Loucy (cell line): ENCODE data around the gene SHISAL2A.

Source experiments
- CTCF ChIP-seq: fragments of 200-600 bp; sonication (generic); conservative IDR thresholded peaks from 2 replicates; pipeline ENCODE4 v1.5.1; 2014; ENCODE audit warnings: mild to moderate bottlenecking, antibody characterized with exemption, low read length
- EZH2phosphoT487 ChIP-seq: fragments of 200-600 bp; IDR thresholded peaks from 2 replicates; pipeline ENCODE4 v1.6.1; 2018; ENCODE audit warnings: antibody characterized with exemption, mild to moderate bottlenecking, moderate library complexity, borderline replicate concordance

- no peak for TF ChIP-seq CTCF
- TF ChIP-seq EZH2phosphoT487 = no peak
These were observed 47.5 kb upstream of the SHISAL2A start for GRCh38 chr1:52585474-52585873.
